HepG2 (cell line): ENCODE data around the gene RCBTB1. TPM values are rescaled to one million over a fixed set of nuclear protein-coding genes. Genes with fewer than 3 reads are reported as not detected.

Experiments
- HCFC1 ChIP-seq: fragments of 150-350 bp; IDR thresholded peaks from 2 replicates; pipeline ENCODE4 v1.6.1; 2014; ENCODE audit warnings: low read depth, low read length
- HNRNPLL ChIP-seq: fragments of 200-400 bp; formaldehyde crosslinking; IDR thresholded peaks from 2 replicates; pipeline ENCODE4 v1.6.1; 2017; ENCODE audit warnings: mild to moderate bottlenecking, low read depth, low read length; ENCODE audit not compliant: poor library complexity, severe bottlenecking
- HOXD1 ChIP-seq: sonication (generic); formaldehyde crosslinking; IDR thresholded peaks from 2 replicates; pipeline ENCODE4 v1.5.0; 2020; ENCODE audit warnings: missing genetic modification reagents
- MBNL3 ChIP-seq: fragments of 250-450 bp; sonication (Bioruptor Pico); conservative IDR thresholded peaks from 2 replicates; pipeline ENCODE4 v1.8.0; 2022; ENCODE audit warnings: mild to moderate bottlenecking, inconsistent platforms
- PITX1 ChIP-seq: sonication (generic); formaldehyde crosslinking; IDR thresholded peaks from 2 replicates; pipeline ENCODE4 v1.5.1; 2020; ENCODE audit warnings: mild to moderate bottlenecking, missing genetic modification reagents
- SP140L ChIP-seq: sonication (generic); formaldehyde crosslinking; IDR thresholded peaks from 2 replicates; pipeline ENCODE4 v1.4.0; 2020; ENCODE audit warnings: missing genetic modification reagents, borderline replicate concordance
- SP4 ChIP-seq: sonication (generic); formaldehyde crosslinking; IDR thresholded peaks from 2 replicates; pipeline ENCODE4 v1.8.1; 2023; ENCODE audit warnings: mild to moderate bottlenecking, missing genetic modification reagents
- SRSF9 ChIP-seq: fragments of 200-400 bp; formaldehyde crosslinking; IDR thresholded peaks from 2 replicates; pipeline ENCODE4 v1.6.1; 2018; ENCODE audit warnings: borderline replicate concordance, mild to moderate bottlenecking, low read depth, low read length; ENCODE audit not compliant: insufficient read depth, poor library complexity, severe bottlenecking
- TBP ChIP-seq: sonication (generic); formaldehyde crosslinking; IDR thresholded peaks from 2 replicates; pipeline ENCODE4 v1.5.0; 2020; ENCODE audit warnings: missing genetic modification reagents
- THYN1 ChIP-seq: sonication (generic); formaldehyde crosslinking; IDR thresholded peaks from 2 replicates; pipeline ENCODE4 v1.8.1; 2023; ENCODE audit warnings: low read depth, mild to moderate bottlenecking, moderate library complexity, missing genetic modification reagents, borderline replicate concordance
- UBTF ChIP-seq: sonication (generic); formaldehyde crosslinking; IDR thresholded peaks from 2 replicates; pipeline ENCODE4 v1.4.0; 2020; ENCODE audit warnings: mild to moderate bottlenecking, missing genetic modification reagents
- ZFY ChIP-seq: sonication (generic); formaldehyde crosslinking; IDR thresholded peaks from 2 replicates; pipeline ENCODE4 v1.4.0; 2020; ENCODE audit warnings: missing genetic modification reagents
- ZNF17 ChIP-seq: sonication (generic); formaldehyde crosslinking; IDR thresholded peaks from 2 replicates; pipeline ENCODE4 v1.5.0; 2020; ENCODE audit warnings: mild to moderate bottlenecking, missing genetic modification reagents
- ZNF446 ChIP-seq: sonication (generic); formaldehyde crosslinking; IDR thresholded peaks from 2 replicates; pipeline ENCODE4 v1.5.0; 2020; ENCODE audit warnings: mild to moderate bottlenecking, missing genetic modification reagents
- ZNF484 ChIP-seq: sonication (generic); formaldehyde crosslinking; IDR thresholded peaks from 2 replicates; pipeline ENCODE4 v1.5.1; 2020; ENCODE audit warnings: mild to moderate bottlenecking, low read depth, missing genetic modification reagents, borderline replicate concordance
- ZNF646 ChIP-seq: sonication (generic); formaldehyde crosslinking; IDR thresholded peaks from 2 replicates; pipeline ENCODE4 v1.9.0; 2021; ENCODE audit warnings: mild to moderate bottlenecking, missing genetic modification reagents
- ZNF674 ChIP-seq: sonication (generic); formaldehyde crosslinking; IDR thresholded peaks from 2 replicates; pipeline ENCODE4 v1.5.0; 2020; ENCODE audit warnings: low read depth, mild to moderate bottlenecking, missing genetic modification reagents
- ZNF747 ChIP-seq: sonication (generic); formaldehyde crosslinking; IDR thresholded peaks from 2 replicates; pipeline ENCODE4 v1.8.1; 2023; ENCODE audit warnings: missing genetic modification reagents, mild to moderate bottlenecking, borderline replicate concordance
- ZSCAN30 ChIP-seq: sonication (generic); formaldehyde crosslinking; IDR thresholded peaks from 2 replicates; pipeline ENCODE4 v1.5.0; 2020; ENCODE audit warnings: mild to moderate bottlenecking, missing genetic modification reagents
- ZSCAN5A ChIP-seq: sonication (generic); formaldehyde crosslinking; IDR thresholded peaks from 2 replicates; pipeline ENCODE4 v1.8.0; 2022; ENCODE audit warnings: mild to moderate bottlenecking, missing genetic modification reagents, borderline replicate concordance
- polyA plus RNA-seq, 8 experiments: library from polyadenylated mRNA; depleted of rRNA in 3 of 8; stranded (reverse) in 7 of 8; unstranded in 1 of 8; fragments of >200 nt; fragmentation: Illumina TruSeq in 4 of 8; extraction: Trizol in 4 of 8; gene quantifications; 2 replicates each; pipeline versions ENCODE4 v1.2.1 to v1.2.3, GENCODE V29; 2011 to 2016; ENCODE audit warnings: low read depth in 4 of 8, missing spikeins in 1 of 8, mixed read lengths in 1 of 8; ENCODE audit not compliant: insufficient read depth in 1 of 8
- total RNA-seq, 5 experiments: library from RNA; depleted of rRNA; stranded (reverse); fragments of >200 nt; fragmentation: Illumina TruSeq; extraction: Trizol; gene quantifications; 2 replicates each; pipeline ENCODE4 v1.2.3, GENCODE V29; 2016; ENCODE audit warnings: low read depth in 1 of 5

RCBTB1 gene
- total and polyA plus RNA-seq, 2 of the 13 experiments (the other 11 are each of a cell fraction or from before 2014, with no cell fraction given) = 13.4 to 21.6 TPM

- no peak for TF ChIP-seq ZNF646 (CRISPR knock-in tag)
- no peak for TF ChIP-seq SP4 (CRISPR knock-in tag)
- no peak for TF ChIP-seq ZNF446
- 0 out of 2 replicates have a peak, but pooled peaks have one; percentile 37 for TF ChIP-seq ZNF747 (CRISPR knock-in tag)
- TF ChIP-seq ZSCAN30 (CRISPR knock-in tag) = no peak
- TF ChIP-seq ZFY (CRISPR knock-in tag) = peak; percentile 68
- TF ChIP-seq TBP = no peak
- no peak for TF ChIP-seq MBNL3 (CRISPR knock-in tag)
- no peak for TF ChIP-seq ZNF674 (CRISPR knock-in tag)
- no peak for TF ChIP-seq THYN1 (CRISPR knock-in tag)
- TF ChIP-seq HNRNPLL = peak; percentile 42
- TF ChIP-seq ZNF484 (CRISPR knock-in tag) = no peak
- TF ChIP-seq HCFC1 = no peak
- TF ChIP-seq HOXD1 = no peak
- TF ChIP-seq ZSCAN5A (CRISPR knock-in tag) = no peak
- peak; percentile 49; the same call in 1 of the 2 replicates for TF ChIP-seq PITX1 (CRISPR knock-in tag)
- no peak for TF ChIP-seq SP140L (CRISPR knock-in tag)
- TF ChIP-seq SRSF9 = no peak
- peak; percentile 58 for TF ChIP-seq UBTF (CRISPR knock-in tag)
- TF ChIP-seq ZNF17 (CRISPR knock-in tag) = no peak
Observed at GRCh38 chr13:49625392-49626079, 40.2 kb upstream of the RCBTB1 start (continued).
